ENCODE measurements around the gene CA10. TPM values are rescaled to one million over a fixed set of nuclear protein-coding genes. Genes with fewer than 3 reads are reported as not detected.

CA10 gene
- total RNA-seq, 1 experiment from 2014 or later = 0.46 TPM

DNA sequence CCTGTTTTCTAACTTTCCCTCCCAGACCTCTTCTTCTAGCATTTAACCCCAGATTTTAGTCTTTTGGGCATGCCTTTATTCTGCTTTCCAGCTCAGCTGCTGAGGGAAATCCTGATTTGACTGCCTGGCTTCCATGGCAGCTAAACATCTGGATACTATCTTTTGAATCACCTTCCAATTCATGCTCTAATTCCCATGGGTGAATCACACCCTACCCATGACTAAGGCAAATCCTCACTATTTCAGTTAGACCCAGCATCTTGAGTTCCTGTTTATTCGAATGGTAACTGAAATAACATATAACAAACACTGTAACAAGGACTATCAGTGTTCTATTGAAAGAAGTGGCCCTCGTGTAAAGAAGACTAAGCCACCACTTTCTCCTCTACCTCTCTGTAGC, 29.8 kb downstream of the CA10 start:
- TF ChIP-seq, protein P1, sequence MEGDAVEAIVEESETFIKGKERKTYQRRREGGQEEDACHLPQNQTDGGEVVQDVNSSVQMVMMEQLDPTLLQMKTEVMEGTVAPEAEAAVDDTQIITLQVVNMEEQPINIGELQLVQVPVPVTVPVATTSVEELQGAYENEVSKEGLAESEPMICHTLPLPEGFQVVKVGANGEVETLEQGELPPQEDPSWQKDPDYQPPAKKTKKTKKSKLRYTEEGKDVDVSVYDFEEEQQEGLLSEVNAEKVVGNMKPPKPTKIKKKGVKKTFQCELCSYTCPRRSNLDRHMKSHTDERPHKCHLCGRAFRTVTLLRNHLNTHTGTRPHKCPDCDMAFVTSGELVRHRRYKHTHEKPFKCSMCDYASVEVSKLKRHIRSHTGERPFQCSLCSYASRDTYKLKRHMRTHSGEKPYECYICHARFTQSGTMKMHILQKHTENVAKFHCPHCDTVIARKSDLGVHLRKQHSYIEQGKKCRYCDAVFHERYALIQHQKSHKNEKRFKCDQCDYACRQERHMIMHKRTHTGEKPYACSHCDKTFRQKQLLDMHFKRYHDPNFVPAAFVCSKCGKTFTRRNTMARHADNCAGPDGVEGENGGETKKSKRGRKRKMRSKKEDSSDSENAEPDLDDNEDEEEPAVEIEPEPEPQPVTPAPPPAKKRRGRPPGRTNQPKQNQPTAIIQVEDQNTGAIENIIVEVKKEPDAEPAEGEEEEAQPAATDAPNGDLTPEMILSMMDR (conservative IDR thresholded peaks at IDR 0.05) = no peak
- Histone ChIP-seq H4K8ac (replicated peaks; ENCODE audit: insufficient read length, low read depth, low read length) (no peak overlapping the region), H3K14ac (ENCODE audit: insufficient read depth, low read length) (no peak overlapping the region), H2BK120ac (ENCODE audit: low read depth, low read length, poor library complexity, severe bottlenecking) (no peak overlapping the region), H3K79me1 (ENCODE audit: insufficient read depth, low read depth, low read length, poor library complexity, severe bottlenecking) (no peaks in the 10 kb centered on the region), H3T11ph (ENCODE audit: low read length) (no peak overlapping the region), H3K4ac (ENCODE audit: low read depth, low read length) (no peak overlapping the region), H3K4me1 (ENCODE audit: insufficient read depth, low read length) (no peaks in the 10 kb centered on the region), H2BK20ac (ENCODE audit: low read depth, low read length, poor library complexity, severe bottlenecking) (no peak overlapping the region), H2BK5ac (ENCODE audit: insufficient read length, low read length) (no peak overlapping the region), H3K18ac (ENCODE audit: insufficient read length, low read depth, low read length) (no peak overlapping the region), H3K79me2 (ENCODE audit: insufficient read depth, low read length) (no peaks in the 10 kb centered on the region), H3K9me3 (ENCODE audit: control insufficient read depth, low read depth, low read length) (no peaks in the 10 kb centered on the region), H2AK5ac (ENCODE audit: insufficient read length, low read length) (no peak overlapping the region), H3K4me2 (ENCODE audit: insufficient read depth, insufficient read length, low read length) (no peak overlapping the region), H4K5ac (ENCODE audit: insufficient read length, low read depth, low read length) (no peak overlapping the region), H2AFZ (ENCODE audit: low read length) (no peak overlapping the region), H2BK15ac (ENCODE audit: low read depth, low read length) (no peak overlapping the region), H3K9ac (ENCODE audit: extremely low read depth, insufficient read length, low read length) (no peak overlapping the region), H3K23ac (ENCODE audit: insufficient read length, low read depth, low read length) (no peak overlapping the region), H3K23me2 (ENCODE audit: insufficient read length, low read depth, low read length, poor library complexity, severe bottlenecking) (no peaks in the 10 kb centered on the region), H2BK12ac (ENCODE audit: insufficient read length, low read depth, low read length) (no peak overlapping the region), H3K56ac (ENCODE audit: insufficient read length, low read depth, low read length) (no peak overlapping the region), H3K27ac (ENCODE audit: insufficient read length, low read depth, low read length) (no peak overlapping the region), H4K91ac (ENCODE audit: insufficient read length, low read depth, low read length) (no peak overlapping the region), H4K20me1 (ENCODE audit: control insufficient read depth, insufficient read depth, insufficient read length) (no peaks in the 10 kb centered on the region), H3K27me3 (ENCODE audit: insufficient read depth, low read length) (no peaks in the 10 kb centered on the region)
- no peaks in the 10 kb centered on the region; the same call in 1 of the 2 replicates for H3K27me3 Mint-ChIP-seq (ENCODE audit: low read depth)
- no peak overlapping the region for H3K4me3 Mint-ChIP-seq
- no peak overlapping the region for H3K27ac Mint-ChIP-seq
- H3K9me3 Mint-ChIP-seq = no peaks in the 10 kb centered on the region; a peak in 1 of 5 replicates
- H3K4me1 Mint-ChIP-seq = no peaks in the 10 kb centered on the region
- DNase-seq = no peak
- no CpG with 5 or more reads among the region's 2 CpGs for WGBS (ENCODE audit: extremely low coverage, insufficient read length, low lambda C conversion rate)
- H3K36me3 Mint-ChIP-seq (ENCODE audit: insufficient read depth in 1 of 3, low read depth in 3 of 3) = no peaks in the 10 kb centered on the region

Data from H9 (cell line).